ENCODE results near the gene POU2AF2. TPM values are rescaled to one million over a fixed set of nuclear protein-coding genes. Genes with fewer than 3 reads are reported as not detected.

POU2AF2 gene
- total and polyA plus RNA-seq, 2 donors from 2014 or later = not detected

DNA sequence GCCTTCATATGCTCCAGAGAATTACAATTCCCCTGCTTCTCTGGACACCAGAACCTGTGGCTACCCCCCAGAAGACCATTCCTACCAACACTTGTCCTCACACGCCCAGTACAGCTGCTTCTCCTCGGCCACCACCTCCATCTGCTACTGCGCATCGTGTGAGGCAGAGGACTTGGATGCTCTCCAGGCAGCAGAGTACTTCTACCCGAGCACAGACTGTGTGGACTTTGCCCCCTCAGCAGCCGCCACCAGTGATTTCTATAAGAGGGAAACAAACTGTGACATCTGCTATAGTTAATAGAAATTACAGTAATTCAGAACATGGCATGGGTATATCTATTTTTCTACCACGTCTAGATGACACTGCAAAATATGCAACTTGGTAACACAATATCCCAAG is 62.6 kb downstream of the POU2AF2 start:
- TF ChIP-seq, protein P1, sequence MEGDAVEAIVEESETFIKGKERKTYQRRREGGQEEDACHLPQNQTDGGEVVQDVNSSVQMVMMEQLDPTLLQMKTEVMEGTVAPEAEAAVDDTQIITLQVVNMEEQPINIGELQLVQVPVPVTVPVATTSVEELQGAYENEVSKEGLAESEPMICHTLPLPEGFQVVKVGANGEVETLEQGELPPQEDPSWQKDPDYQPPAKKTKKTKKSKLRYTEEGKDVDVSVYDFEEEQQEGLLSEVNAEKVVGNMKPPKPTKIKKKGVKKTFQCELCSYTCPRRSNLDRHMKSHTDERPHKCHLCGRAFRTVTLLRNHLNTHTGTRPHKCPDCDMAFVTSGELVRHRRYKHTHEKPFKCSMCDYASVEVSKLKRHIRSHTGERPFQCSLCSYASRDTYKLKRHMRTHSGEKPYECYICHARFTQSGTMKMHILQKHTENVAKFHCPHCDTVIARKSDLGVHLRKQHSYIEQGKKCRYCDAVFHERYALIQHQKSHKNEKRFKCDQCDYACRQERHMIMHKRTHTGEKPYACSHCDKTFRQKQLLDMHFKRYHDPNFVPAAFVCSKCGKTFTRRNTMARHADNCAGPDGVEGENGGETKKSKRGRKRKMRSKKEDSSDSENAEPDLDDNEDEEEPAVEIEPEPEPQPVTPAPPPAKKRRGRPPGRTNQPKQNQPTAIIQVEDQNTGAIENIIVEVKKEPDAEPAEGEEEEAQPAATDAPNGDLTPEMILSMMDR (IDR thresholded peaks at IDR 0.05; ENCODE audit: borderline replicate concordance, extremely low read depth, insufficient read depth) = no peak
- Histone ChIP-seq H3K9me3 (ENCODE audit: control insufficient read depth in 2 of 3, insufficient read depth in 1 of 3, low read length in 3 of 3) (no peaks in the 10 kb centered on the region), H3K9ac (ENCODE audit: low read length in 3 of 3) (no peak overlapping the region), H3K4me3 (ENCODE audit: low read length in 3 of 3) (no peak overlapping the region), H3K27me3 (ENCODE audit: control insufficient read depth, insufficient read depth, low read length) (no peaks in the 10 kb centered on the region), H3K4me1 (ENCODE audit: control insufficient read depth in 2 of 3, insufficient read depth in 2 of 3, low read depth in 1 of 3, low read length in 3 of 3) (no peaks in the 10 kb centered on the region), H3K36me3 (ENCODE audit: control insufficient read depth in 2 of 3, insufficient read depth in 3 of 3, low read length in 3 of 3) (no peaks in the 10 kb centered on the region), H3K27ac (ENCODE audit: low read depth in 2 of 2, low read length in 2 of 2) (no peak overlapping the region)
- FAIRE-seq (no peak), DNase-seq (no peak)
- intact Hi-C loops (cut with DNase I) = loop anchor here (10.0 kb wide), 1 partner anchor 1173 kb away; no protein-coding TSS in a partner anchor

DNA sequence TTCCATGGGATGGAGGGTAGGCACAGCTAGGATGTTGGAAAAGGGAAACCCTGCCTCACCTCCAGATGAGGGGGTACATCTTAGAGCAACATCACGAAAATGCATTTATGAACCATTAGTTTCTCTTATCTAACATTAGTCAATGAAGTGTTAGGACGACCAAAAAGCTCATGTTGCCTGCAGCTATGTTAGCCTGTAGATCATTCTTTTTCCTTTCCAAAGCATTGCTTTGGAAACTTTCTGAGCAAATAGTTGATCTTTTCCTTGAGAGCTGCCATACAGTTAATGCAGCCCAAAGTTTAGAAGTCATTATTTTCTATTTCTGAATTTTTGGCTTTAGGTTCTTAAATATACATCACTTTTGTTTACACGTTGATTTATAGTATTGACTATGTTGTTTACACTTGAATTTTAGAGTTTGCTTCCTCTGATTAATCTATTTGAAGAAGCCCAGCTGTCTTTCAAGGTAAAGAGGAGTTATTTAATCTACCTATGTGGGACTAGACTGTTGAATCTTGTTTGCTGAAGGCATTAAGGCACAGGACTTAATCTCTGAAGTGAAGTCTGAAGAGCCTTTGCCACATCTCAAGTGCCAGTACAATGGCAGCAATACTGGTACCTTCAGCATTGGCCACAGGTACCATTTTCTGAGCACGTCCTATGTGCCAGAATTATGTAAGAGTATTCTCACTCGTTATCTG is 63.8 kb downstream of the POU2AF2 start:
- H3K9me3 ChIP-seq (ENCODE audit: control insufficient read depth in 2 of 3, insufficient read depth in 1 of 3, low read length in 3 of 3) = no peaks in the 10 kb centered on the region
- intact Hi-C loops (cut with DNase I) = loop anchor here (10.0 kb wide), 1 partner anchor 1175 kb away; no protein-coding TSS in a partner anchor
- no peaks in the 10 kb centered on the region for H3K4me1 ChIP-seq (ENCODE audit: control insufficient read depth in 2 of 3, insufficient read depth in 2 of 3, low read depth in 1 of 3, low read length in 3 of 3)
- no peak for DNase-seq
- TF ChIP-seq, protein P1 (IDR thresholded peaks at IDR 0.05; ENCODE audit: borderline replicate concordance, extremely low read depth, insufficient read depth) = no peak
- FAIRE-seq = no peak
- H3K9ac ChIP-seq (ENCODE audit: low read length in 3 of 3) = no peak overlapping the region
- H3K36me3 ChIP-seq (ENCODE audit: control insufficient read depth in 2 of 3, insufficient read depth in 3 of 3, low read length in 3 of 3) = no peaks in the 10 kb centered on the region
- H3K27ac ChIP-seq (ENCODE audit: low read depth in 2 of 2, low read length in 2 of 2) = no peak overlapping the region
- H3K27me3 ChIP-seq (ENCODE audit: control insufficient read depth, insufficient read depth, low read length) = no peaks in the 10 kb centered on the region
- H3K4me3 ChIP-seq (ENCODE audit: low read length in 3 of 3) = no peak overlapping the region

DNA sequence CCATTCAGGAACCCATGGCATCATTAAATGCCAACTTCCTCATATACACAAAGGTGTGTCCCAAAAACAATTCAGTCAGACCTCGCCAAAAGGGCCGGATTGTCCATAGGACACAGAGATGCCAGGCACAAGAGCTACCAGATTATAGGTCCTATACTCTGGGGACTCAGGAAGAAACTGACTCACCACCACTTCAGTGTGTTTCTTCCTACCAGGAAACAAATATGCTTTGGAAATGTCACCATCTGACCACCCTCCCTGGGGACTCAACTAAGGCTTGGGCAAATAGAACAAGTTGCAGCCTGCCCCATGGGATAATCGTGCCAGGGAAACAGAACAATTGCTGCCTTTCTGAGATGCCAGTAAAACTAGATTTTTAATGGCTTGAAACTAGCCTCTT is 64.6 kb downstream of the POU2AF2 start:
- no peaks in the 10 kb centered on the region for H3K27me3 ChIP-seq (ENCODE audit: control insufficient read depth, insufficient read depth, low read length)
- H3K9ac ChIP-seq (ENCODE audit: low read length in 3 of 3) = no peak overlapping the region
- no peaks in the 10 kb centered on the region for H3K4me1 ChIP-seq (ENCODE audit: control insufficient read depth in 2 of 3, insufficient read depth in 2 of 3, low read depth in 1 of 3, low read length in 3 of 3)
- no peaks in the 10 kb centered on the region for H3K36me3 ChIP-seq (ENCODE audit: control insufficient read depth in 2 of 3, insufficient read depth in 3 of 3, low read length in 3 of 3)
- H3K9me3 ChIP-seq (ENCODE audit: control insufficient read depth in 2 of 3, insufficient read depth in 1 of 3, low read length in 3 of 3) = no peaks in the 10 kb centered on the region
- H3K27ac ChIP-seq (ENCODE audit: low read depth in 2 of 2, low read length in 2 of 2) = no peak overlapping the region
- DNase-seq (no peak), FAIRE-seq (no peak)
- TF ChIP-seq, protein P1 (IDR thresholded peaks at IDR 0.05; ENCODE audit: borderline replicate concordance, extremely low read depth, insufficient read depth) = no peak
- no peak overlapping the region for H3K4me3 ChIP-seq (ENCODE audit: low read length in 3 of 3)
- intact Hi-C loops (cut with DNase I) = no loop called here
